WTC11 (cell line): Measurements from ENCODE around the gene FAM72A. TPM values are rescaled to one million over a fixed set of nuclear protein-coding genes. Genes with fewer than 3 reads are reported as not detected.

Experiments
- ATAC-seq: fragments of 200-7000 bp; cut with Tn5 transposase; 2 replicates; pipeline ENCODE4 v1.10.0; 2021; ENCODE audit warnings: mild to moderate bottlenecking, moderate library complexity
- CTCF ChIA-PET: fragments of 300-600 bp; sonication (Branson Sonifier 250); formaldehyde crosslinking; loops from one replicate; lab custom pipeline; 2021; ENCODE audit warnings: antibody characterized with exemption; lab: Charles Lee
- POLR2A ChIA-PET: fragments of 350-600 bp; sonication (Branson Sonifier 250); formaldehyde crosslinking; loops from one replicate; lab custom pipeline; 2021; ENCODE audit warnings: antibody characterized with exemption; lab: Charles Lee
- DNase-seq: peaks from one replicate; pipeline ENCODE4 v3.0.0; 2021; ENCODE audit warnings: low spot score
- H3K27ac Mint-ChIP-seq: 2 replicates; pipeline ENCODE4 v1.8.0; 2021; ENCODE audit warnings: mixed read lengths
- H3K27me3 Mint-ChIP-seq: 2 replicates; pipeline ENCODE4 v1.8.0; 2021; ENCODE audit warnings: low read depth, mild to moderate bottlenecking, moderate library complexity, mixed read lengths
- H3K36me3 Mint-ChIP-seq: 2 replicates; pipeline ENCODE4 v1.8.0; 2021; ENCODE audit warnings: mixed read lengths
- H3K4me1 Mint-ChIP-seq: 2 replicates; pipeline ENCODE4 v1.8.0; 2022; ENCODE audit warnings: mixed read lengths
- H3K4me3 Mint-ChIP-seq: 2 replicates; pipeline ENCODE4 v1.8.0; 2021; ENCODE audit warnings: mild to moderate bottlenecking, moderate library complexity, mixed read lengths
- H3K9me3 Mint-ChIP-seq: 2 replicates; pipeline ENCODE4 v1.8.0; 2021; ENCODE audit warnings: mixed read lengths
- AR ChIP-seq: fragments of 250-450 bp; sonication (Bioruptor Pico); IDR thresholded peaks from 2 replicates; pipeline ENCODE4 v1.9.0; 2021; ENCODE audit warnings: mild to moderate bottlenecking
- ESRRA ChIP-seq: sonication (generic); formaldehyde crosslinking; IDR thresholded peaks from 2 replicates; pipeline ENCODE4 v1.8.1; 2022; ENCODE audit warnings: mild to moderate bottlenecking, missing genetic modification reagents, borderline replicate concordance
- FOXP1 ChIP-seq: sonication (generic); formaldehyde crosslinking; IDR thresholded peaks from 2 replicates; pipeline ENCODE4 v1.8.0; 2022; ENCODE audit warnings: missing genetic modification reagents, mild to moderate bottlenecking, moderate library complexity, borderline replicate concordance
- GTF2I ChIP-seq: fragments of 250-450 bp; sonication (Bioruptor Pico); conservative IDR thresholded peaks from 2 replicates; pipeline ENCODE4 v1.4.0; 2021; ENCODE audit warnings: mild to moderate bottlenecking
- KAT7 ChIP-seq: sonication (generic); formaldehyde crosslinking; IDR thresholded peaks from 2 replicates; pipeline ENCODE4 v1.8.1; 2023; ENCODE audit warnings: missing genetic modification reagents, mild to moderate bottlenecking, borderline replicate concordance
- MAX ChIP-seq: sonication (generic); formaldehyde crosslinking; IDR thresholded peaks from 2 replicates; pipeline ENCODE4 v1.8.0; 2022; ENCODE audit warnings: mild to moderate bottlenecking, missing genetic modification reagents
- MXD4 ChIP-seq: fragments of 250-450 bp; sonication (Bioruptor Pico); IDR thresholded peaks from 2 replicates; pipeline ENCODE4 v1.8.0; 2021; ENCODE audit warnings: mild to moderate bottlenecking, moderate library complexity, borderline replicate concordance
- NFYB ChIP-seq: sonication (generic); formaldehyde crosslinking; conservative IDR thresholded peaks from 2 replicates; pipeline ENCODE4 v1.8.0; 2022; ENCODE audit warnings: low read depth, missing genetic modification reagents
- NR2C2 ChIP-seq: sonication (generic); formaldehyde crosslinking; IDR thresholded peaks from 2 replicates; pipeline ENCODE4 v1.8.0; 2022; ENCODE audit warnings: mild to moderate bottlenecking, missing genetic modification reagents
- ZBTB43 ChIP-seq: sonication (generic); formaldehyde crosslinking; IDR thresholded peaks from 2 replicates; pipeline ENCODE4 v1.8.1; 2023; ENCODE audit warnings: mild to moderate bottlenecking, missing genetic modification reagents
- total RNA-seq: library from RNA; stranded (reverse); gene quantifications from 3 replicates; pipeline ENCODE4 v1.2.3, GENCODE V29; 2021
- TF ChIP-seq, protein P1 (sequence below): sonication (generic); formaldehyde crosslinking; IDR thresholded peaks from 2 replicates; pipeline ENCODE4 v1.8.1; 2022; ENCODE audit warnings: mild to moderate bottlenecking, moderate library complexity, missing genetic modification reagents
- TF ChIP-seq, protein P2 (sequence below): sonication (generic); formaldehyde crosslinking; IDR thresholded peaks from 2 replicates; pipeline ENCODE4 v1.8.1; 2023; ENCODE audit warnings: mild to moderate bottlenecking, missing genetic modification reagents, moderate library complexity
- TF ChIP-seq, protein P3 (sequence below): sonication (generic); formaldehyde crosslinking; IDR thresholded peaks from 2 replicates; pipeline ENCODE4 v1.8.1; 2023; ENCODE audit warnings: mild to moderate bottlenecking, moderate library complexity, missing genetic modification reagents
- TF ChIP-seq, protein P4 (sequence below): fragments of 250-450 bp; sonication (Bioruptor Pico); IDR thresholded peaks from 2 replicates; pipeline ENCODE4 v1.9.0; 2021; ENCODE audit warnings: mild to moderate bottlenecking, borderline replicate concordance

The FAM72A gene
- total RNA-seq, 1 experiment from 2014 or later, result 27.9 TPM

- Mint-ChIP-seq H3K27me3 (peaks cover 4% of the 10 kb centered on the region; the same call in 1 of the 2 replicates), H3K36me3 (no peaks in the 10 kb centered on the region), H3K27ac (no peak overlapping the region), H3K4me3 (no peak overlapping the region), H3K9me3 (peaks cover 27% of the 10 kb centered on the region), H3K4me1 (peaks cover 6% of the 10 kb centered on the region)
- ChIA-PET POLR2A (no interaction called here), CTCF (no interaction called here)
- DNase-seq, result no peak
- TF ChIP-seq GTF2I (CRISPR knock-in tag) (no peak), AR (no peak), NFYB (no peak), ESRRA (no peak), NR2C2 (CRISPR knock-in tag) (no peak), KAT7 (no peak), MXD4 (CRISPR knock-in tag) (no peak), ZBTB43 (CRISPR knock-in tag) (no peak), FOXP1 (CRISPR knock-in tag) (no peak), MAX (CRISPR knock-in tag) (no peak)
- TF ChIP-seq, protein P1, sequence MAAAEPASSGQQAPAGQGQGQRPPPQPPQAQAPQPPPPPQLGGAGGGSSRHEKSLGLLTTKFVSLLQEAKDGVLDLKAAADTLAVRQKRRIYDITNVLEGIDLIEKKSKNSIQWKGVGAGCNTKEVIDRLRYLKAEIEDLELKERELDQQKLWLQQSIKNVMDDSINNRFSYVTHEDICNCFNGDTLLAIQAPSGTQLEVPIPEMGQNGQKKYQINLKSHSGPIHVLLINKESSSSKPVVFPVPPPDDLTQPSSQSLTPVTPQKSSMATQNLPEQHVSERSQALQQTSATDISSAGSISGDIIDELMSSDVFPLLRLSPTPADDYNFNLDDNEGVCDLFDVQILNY (CRISPR knock-in tag), result no peak
- TF ChIP-seq, protein P2, sequence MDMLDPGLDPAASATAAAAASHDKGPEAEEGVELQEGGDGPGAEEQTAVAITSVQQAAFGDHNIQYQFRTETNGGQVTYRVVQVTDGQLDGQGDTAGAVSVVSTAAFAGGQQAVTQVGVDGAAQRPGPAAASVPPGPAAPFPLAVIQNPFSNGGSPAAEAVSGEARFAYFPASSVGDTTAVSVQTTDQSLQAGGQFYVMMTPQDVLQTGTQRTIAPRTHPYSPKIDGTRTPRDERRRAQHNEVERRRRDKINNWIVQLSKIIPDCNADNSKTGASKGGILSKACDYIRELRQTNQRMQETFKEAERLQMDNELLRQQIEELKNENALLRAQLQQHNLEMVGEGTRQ (CRISPR knock-in tag), result no peak
- TF ChIP-seq, protein P3, sequence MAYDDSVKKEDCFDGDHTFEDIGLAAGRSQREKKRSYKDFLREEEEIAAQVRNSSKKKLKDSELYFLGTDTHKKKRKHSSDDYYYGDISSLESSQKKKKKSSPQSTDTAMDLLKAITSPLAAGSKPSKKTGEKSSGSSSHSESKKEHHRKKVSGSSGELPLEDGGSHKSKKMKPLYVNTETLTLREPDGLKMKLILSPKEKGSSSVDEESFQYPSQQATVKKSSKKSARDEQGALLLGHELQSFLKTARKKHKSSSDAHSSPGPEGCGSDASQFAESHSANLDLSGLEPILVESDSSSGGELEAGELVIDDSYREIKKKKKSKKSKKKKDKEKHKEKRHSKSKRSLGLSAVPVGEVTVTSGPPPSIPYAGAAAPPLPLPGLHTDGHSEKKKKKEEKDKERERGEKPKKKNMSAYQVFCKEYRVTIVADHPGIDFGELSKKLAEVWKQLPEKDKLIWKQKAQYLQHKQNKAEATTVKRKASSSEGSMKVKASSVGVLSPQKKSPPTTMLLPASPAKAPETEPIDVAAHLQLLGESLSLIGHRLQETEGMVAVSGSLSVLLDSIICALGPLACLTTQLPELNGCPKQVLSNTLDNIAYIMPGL (CRISPR knock-in tag), result no peak
- TF ChIP-seq, protein P4, sequence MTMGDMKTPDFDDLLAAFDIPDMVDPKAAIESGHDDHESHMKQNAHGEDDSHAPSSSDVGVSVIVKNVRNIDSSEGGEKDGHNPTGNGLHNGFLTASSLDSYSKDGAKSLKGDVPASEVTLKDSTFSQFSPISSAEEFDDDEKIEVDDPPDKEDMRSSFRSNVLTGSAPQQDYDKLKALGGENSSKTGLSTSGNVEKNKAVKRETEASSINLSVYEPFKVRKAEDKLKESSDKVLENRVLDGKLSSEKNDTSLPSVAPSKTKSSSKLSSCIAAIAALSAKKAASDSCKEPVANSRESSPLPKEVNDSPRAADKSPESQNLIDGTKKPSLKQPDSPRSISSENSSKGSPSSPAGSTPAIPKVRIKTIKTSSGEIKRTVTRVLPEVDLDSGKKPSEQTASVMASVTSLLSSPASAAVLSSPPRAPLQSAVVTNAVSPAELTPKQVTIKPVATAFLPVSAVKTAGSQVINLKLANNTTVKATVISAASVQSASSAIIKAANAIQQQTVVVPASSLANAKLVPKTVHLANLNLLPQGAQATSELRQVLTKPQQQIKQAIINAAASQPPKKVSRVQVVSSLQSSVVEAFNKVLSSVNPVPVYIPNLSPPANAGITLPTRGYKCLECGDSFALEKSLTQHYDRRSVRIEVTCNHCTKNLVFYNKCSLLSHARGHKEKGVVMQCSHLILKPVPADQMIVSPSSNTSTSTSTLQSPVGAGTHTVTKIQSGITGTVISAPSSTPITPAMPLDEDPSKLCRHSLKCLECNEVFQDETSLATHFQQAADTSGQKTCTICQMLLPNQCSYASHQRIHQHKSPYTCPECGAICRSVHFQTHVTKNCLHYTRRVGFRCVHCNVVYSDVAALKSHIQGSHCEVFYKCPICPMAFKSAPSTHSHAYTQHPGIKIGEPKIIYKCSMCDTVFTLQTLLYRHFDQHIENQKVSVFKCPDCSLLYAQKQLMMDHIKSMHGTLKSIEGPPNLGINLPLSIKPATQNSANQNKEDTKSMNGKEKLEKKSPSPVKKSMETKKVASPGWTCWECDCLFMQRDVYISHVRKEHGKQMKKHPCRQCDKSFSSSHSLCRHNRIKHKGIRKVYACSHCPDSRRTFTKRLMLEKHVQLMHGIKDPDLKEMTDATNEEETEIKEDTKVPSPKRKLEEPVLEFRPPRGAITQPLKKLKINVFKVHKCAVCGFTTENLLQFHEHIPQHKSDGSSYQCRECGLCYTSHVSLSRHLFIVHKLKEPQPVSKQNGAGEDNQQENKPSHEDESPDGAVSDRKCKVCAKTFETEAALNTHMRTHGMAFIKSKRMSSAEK (CRISPR knock-in tag), result no peak
- ATAC-seq, result no peak
These were observed 59.9 kb downstream of the FAM72A start for GRCh38 chr1:206142770-206143169.
